Measurements from ENCODE around the gene PDSS2. TPM values are rescaled to one million over a fixed set of nuclear protein-coding genes. Genes with fewer than 3 reads are reported as not detected.

PDSS2 gene
- total RNA-seq, 1 experiment from 2014 or later: 16.1 TPM

GRCh38 chr6:107442938-107443607 is 16.3 kb downstream of the PDSS2 start:
- Histone ChIP-seq H3K36me3 (ENCODE audit: insufficient read depth, low read length, poor library complexity, severe bottlenecking) (no peaks in the 10 kb centered on the region), H3K9me3 (ENCODE audit: low read depth, low read length, poor library complexity, severe bottlenecking) (peaks cover 15% of the 10 kb centered on the region), H3K4me3 (ENCODE audit: low read depth, low read length, poor library complexity, severe bottlenecking) (no peak overlapping the region), H3K4me1 (ENCODE audit: insufficient read depth, low read length, poor library complexity, severe bottlenecking) (no peaks in the 10 kb centered on the region), H3K27ac (ENCODE audit: low read depth, low read length, poor library complexity, severe bottlenecking) (no peak overlapping the region), H3K27me3 (replicated peaks; ENCODE audit: insufficient read depth, low read depth, low read length, poor library complexity) (no peaks in the 10 kb centered on the region)
- no peak for TF ChIP-seq CTCF (conservative IDR thresholded peaks at IDR 0.05; ENCODE audit: low read depth, low read length)
- TF ChIP-seq EZH2 (IDR thresholded peaks at IDR 0.05; ENCODE audit: borderline replicate concordance, low read depth, low read length, poor library complexity, severe bottlenecking): no peak
- BruUV-seq (replicated peaks): no TSS peak
- DNase-seq (ENCODE audit: low spot score): no peak
- CTCF ChIA-PET: no interaction called here
- intact Hi-C loops (cut with micrococcal nuclease; ENCODE audit: unreplicated experiment): no loop called here
- POLR2A ChIA-PET (ENCODE audit: low non-redundant PET): no interaction called here

- no peak overlapping the region for H3K27ac ChIP-seq (ENCODE audit: low read depth, low read length, poor library complexity, severe bottlenecking)
- POLR2A ChIA-PET (ENCODE audit: low non-redundant PET): no interaction called here
- no peaks in the 10 kb centered on the region for H3K4me1 ChIP-seq (ENCODE audit: insufficient read depth, low read length, poor library complexity, severe bottlenecking)
- CTCF ChIA-PET: no interaction called here
- peaks cover 4% of the 10 kb centered on the region for H3K9me3 ChIP-seq (ENCODE audit: low read depth, low read length, poor library complexity, severe bottlenecking)
- H3K36me3 ChIP-seq (ENCODE audit: insufficient read depth, low read length, poor library complexity, severe bottlenecking): no peaks in the 10 kb centered on the region
- DNase-seq (ENCODE audit: low spot score): no peak
- no peaks in the 10 kb centered on the region for H3K27me3 ChIP-seq (replicated peaks; ENCODE audit: insufficient read depth, low read depth, low read length, poor library complexity)
- intact Hi-C loops (cut with micrococcal nuclease; ENCODE audit: unreplicated experiment): no loop called here
- BruUV-seq (replicated peaks): no TSS peak
- TF ChIP-seq CTCF (conservative IDR thresholded peaks at IDR 0.05; ENCODE audit: low read depth, low read length) (no peak), EZH2 (IDR thresholded peaks at IDR 0.05; ENCODE audit: borderline replicate concordance, low read depth, low read length, poor library complexity, severe bottlenecking) (no peak)
- no peak overlapping the region for H3K4me3 ChIP-seq (ENCODE audit: low read depth, low read length, poor library complexity, severe bottlenecking)
Measured at GRCh38 chr6:107441682-107442081, 17.7 kb downstream of the PDSS2 start.

- CTCF ChIA-PET: no interaction called here
- Histone ChIP-seq H3K4me1 (ENCODE audit: insufficient read depth, low read length, poor library complexity, severe bottlenecking) (no peaks in the 10 kb centered on the region), H3K4me3 (ENCODE audit: low read depth, low read length, poor library complexity, severe bottlenecking) (no peak overlapping the region), H3K27ac (ENCODE audit: low read depth, low read length, poor library complexity, severe bottlenecking) (no peak overlapping the region), H3K9me3 (ENCODE audit: low read depth, low read length, poor library complexity, severe bottlenecking) (no peaks in the 10 kb centered on the region), H3K36me3 (ENCODE audit: insufficient read depth, low read length, poor library complexity, severe bottlenecking) (no peaks in the 10 kb centered on the region), H3K27me3 (replicated peaks; ENCODE audit: insufficient read depth, low read depth, low read length, poor library complexity) (no peaks in the 10 kb centered on the region)
- no peak for DNase-seq (ENCODE audit: low spot score)
- intact Hi-C loops (cut with micrococcal nuclease; ENCODE audit: unreplicated experiment): no loop called here
- POLR2A ChIA-PET (ENCODE audit: low non-redundant PET): no interaction called here
- no TSS peak for BruUV-seq (replicated peaks)
- TF ChIP-seq EZH2 (IDR thresholded peaks at IDR 0.05; ENCODE audit: borderline replicate concordance, low read depth, low read length, poor library complexity, severe bottlenecking) (no peak), CTCF (conservative IDR thresholded peaks at IDR 0.05; ENCODE audit: low read depth, low read length) (no peak)
Measured at GRCh38 chr6:107440936-107441335, 18.4 kb downstream of the PDSS2 start.
